Cardiac fibroblast (primary cell): ENCODE data around the gene ZNF641.

Source experiments
- DNase-seq, 2 donors: peaks; one replicate each; pipeline versions ENCODE4 v3.0.0 to v3.0.0-alpha.2; 2010; ENCODE audit warnings: low read depth in 2 of 2
- H3K4me3 ChIP-seq, 2 donors: replicated peaks in 1 of 2; 1 replicate in 1 of 2; 2 replicates in 1 of 2; pipeline ENCODE4 v1.5.1; 2011; ENCODE audit warnings: low read depth in 2 of 2, low read length in 2 of 2, mild to moderate bottlenecking in 2 of 2, moderate library complexity in 1 of 2
- TF ChIP-seq, protein P1 (sequence below): IDR thresholded peaks from one replicate; pipeline ENCODE4 v1.5.1; 2011; ENCODE audit warnings: low read depth, mild to moderate bottlenecking, low read length, inconsistent platforms

Gene ZNF641

DNA sequence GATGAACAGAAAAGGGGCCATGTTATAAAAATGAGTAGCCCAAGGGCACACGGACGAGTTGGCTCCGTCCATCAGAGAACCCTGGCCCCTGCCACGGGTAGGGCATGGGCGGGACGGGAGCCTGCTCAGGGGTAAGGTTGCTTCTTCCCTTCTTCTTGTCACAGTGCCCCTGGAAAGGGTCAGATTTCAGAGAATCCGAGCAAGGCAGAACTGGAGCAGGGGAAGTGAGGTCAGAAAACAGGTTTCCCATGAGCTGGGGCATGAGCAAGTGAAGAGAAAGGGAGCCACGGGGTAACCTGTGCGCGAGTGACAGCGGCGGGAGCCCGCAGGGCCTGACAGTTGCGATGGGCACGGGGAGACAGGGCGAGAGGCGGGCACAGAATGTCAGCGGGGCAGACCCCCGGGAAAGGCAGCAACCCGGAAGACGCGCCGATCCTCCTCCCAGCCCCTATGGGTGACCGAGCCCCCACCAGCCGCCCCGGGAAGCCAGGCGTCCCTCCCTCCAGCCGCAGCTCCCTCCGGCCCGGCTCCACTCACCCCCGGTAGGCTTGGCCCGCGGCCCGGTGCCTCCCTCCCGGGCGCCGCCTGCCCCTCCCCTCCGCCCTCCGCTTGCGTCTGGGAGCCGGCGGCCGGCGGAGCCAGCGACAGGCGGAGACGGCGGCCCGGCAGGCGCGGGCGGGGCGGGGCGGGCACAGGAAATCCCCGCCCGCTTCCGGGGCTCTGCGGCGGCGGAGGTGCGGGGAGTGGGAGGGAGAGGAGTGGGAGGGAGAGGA is at the start of gene ZNF641:
TSS of gene ZNF641 (minus strand) at position 671 of the 773 bp plus-strand sequence. CDS start 2,829 bp downstream, outside the sequence.
- peak within 1 kb of the TSS; percentile 71 to 83 for H3K4me3 ChIP-seq
- TF ChIP-seq, protein P1, sequence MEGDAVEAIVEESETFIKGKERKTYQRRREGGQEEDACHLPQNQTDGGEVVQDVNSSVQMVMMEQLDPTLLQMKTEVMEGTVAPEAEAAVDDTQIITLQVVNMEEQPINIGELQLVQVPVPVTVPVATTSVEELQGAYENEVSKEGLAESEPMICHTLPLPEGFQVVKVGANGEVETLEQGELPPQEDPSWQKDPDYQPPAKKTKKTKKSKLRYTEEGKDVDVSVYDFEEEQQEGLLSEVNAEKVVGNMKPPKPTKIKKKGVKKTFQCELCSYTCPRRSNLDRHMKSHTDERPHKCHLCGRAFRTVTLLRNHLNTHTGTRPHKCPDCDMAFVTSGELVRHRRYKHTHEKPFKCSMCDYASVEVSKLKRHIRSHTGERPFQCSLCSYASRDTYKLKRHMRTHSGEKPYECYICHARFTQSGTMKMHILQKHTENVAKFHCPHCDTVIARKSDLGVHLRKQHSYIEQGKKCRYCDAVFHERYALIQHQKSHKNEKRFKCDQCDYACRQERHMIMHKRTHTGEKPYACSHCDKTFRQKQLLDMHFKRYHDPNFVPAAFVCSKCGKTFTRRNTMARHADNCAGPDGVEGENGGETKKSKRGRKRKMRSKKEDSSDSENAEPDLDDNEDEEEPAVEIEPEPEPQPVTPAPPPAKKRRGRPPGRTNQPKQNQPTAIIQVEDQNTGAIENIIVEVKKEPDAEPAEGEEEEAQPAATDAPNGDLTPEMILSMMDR: no peak
- peak; percentile 58 to 81 for DNase-seq

DNA sequence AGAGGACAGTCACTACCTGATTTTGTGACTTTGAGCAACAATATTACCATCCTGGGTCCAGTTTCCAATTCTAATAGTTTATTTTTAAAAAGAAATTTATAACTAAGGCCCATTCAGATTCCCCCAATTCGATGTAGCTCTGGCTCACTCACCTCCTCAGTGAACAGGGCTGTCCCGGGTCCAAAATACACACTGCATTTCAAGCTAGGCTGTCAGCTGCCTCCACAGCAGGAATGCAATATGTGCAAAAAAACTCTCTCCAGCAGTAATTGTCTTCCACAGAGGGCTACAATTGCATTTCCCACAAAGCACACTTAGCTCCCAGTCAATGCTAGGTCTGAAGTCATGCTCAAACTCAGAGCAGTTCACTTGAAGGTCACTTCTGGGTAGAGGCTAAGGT is 39.3 kb upstream of the ZNF641 start:
- no peak overlapping the region for H3K4me3 ChIP-seq
- TF ChIP-seq, protein P1: no peak
- DNase-seq: peak in 1 of 2 donors; percentile 2

DNA sequence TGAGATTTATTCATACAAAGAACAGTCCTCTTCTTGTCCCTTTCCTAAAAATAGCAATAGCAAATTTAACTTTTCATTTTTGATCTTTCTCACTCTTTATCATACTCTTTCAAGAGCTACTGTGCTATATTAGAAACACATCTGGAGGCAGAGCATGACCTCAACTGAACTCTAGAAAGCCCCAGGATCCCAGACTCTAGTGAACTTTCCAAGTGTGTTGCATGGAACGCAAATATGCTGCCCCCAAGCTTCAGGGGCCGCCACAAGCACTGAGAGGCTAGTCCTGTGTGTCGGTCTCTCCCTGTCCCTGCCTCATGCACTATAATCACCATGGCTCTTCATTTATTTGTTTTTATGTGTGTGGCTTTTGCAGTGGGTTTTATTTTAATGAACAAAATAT is 38.7 kb upstream of the ZNF641 start:
- H3K4me3 ChIP-seq: no peak overlapping the region
- TF ChIP-seq, protein P1: no peak
- DNase-seq: no peak

DNA sequence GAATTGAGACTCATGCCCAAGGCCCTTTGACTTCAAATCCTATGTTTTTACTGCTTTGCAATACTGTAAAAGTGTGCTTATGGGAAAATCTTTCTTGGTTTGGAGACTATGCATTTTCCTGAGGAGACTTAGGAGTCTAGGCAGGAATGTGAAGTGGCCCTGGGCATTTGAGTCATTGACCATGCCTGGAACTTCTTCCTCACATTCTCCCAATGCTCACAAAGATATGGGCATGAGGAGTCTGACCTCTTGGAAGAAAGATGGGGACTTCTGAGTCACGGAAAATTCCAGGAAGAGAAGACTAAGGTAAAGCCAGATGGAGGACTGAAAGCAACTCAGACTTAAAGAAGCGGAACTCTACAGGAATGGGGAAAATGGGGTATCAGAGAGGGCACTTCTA is 38.2 kb upstream of the ZNF641 start:
- no peak overlapping the region for H3K4me3 ChIP-seq
- TF ChIP-seq, protein P1: no peak
- peak; percentile 5 for DNase-seq

- TF ChIP-seq, protein P1: no peak
- peak; percentile 28 to 37 for DNase-seq
- no peak overlapping the region for H3K4me3 ChIP-seq
These were observed 37.7 kb upstream of the ZNF641 start for GRCh38 chr12:48388460-48388859.

- DNase-seq: no peak
- TF ChIP-seq, protein P1: no peak
- H3K4me3 ChIP-seq: no peak overlapping the region
These were observed 29.9 kb upstream of the ZNF641 start for GRCh38 chr12:48380596-48380995.
